KMS-11 (cell line): ENCODE results near the gene CAPN11.

Experiments
- H2AFZ ChIP-seq: fragments of 200-600 bp; sonication (generic); 2 replicates; pipeline ENCODE4 v1.6.1; 2016; ENCODE audit warnings: antibody characterized with exemption, mixed run types, low read depth
- H3K27ac ChIP-seq: fragments of 200-600 bp; sonication (generic); 2 replicates; pipeline ENCODE4 v1.6.1; 2016; ENCODE audit warnings: mild to moderate bottlenecking, mixed run types
- H3K27me3 ChIP-seq: fragments of 200-600 bp; sonication (generic); 2 replicates; pipeline ENCODE4 v1.6.1; 2017; ENCODE audit warnings: mild to moderate bottlenecking, low read depth, mixed run types, moderate library complexity; ENCODE audit not compliant: insufficient read depth
- H3K36me3 ChIP-seq: fragments of 200-600 bp; sonication (generic); 2 replicates; pipeline ENCODE4 v1.6.1; 2017; ENCODE audit warnings: mild to moderate bottlenecking, mixed run types; ENCODE audit not compliant: insufficient read depth
- H3K4me1 ChIP-seq: fragments of 200-600 bp; sonication (generic); 2 replicates; pipeline ENCODE4 v1.6.1; 2016; ENCODE audit warnings: mild to moderate bottlenecking, low read depth, mixed run types; ENCODE audit not compliant: poor library complexity, severe bottlenecking
- H3K4me2 ChIP-seq: fragments of 200-600 bp; sonication (generic); 2 replicates; pipeline ENCODE4 v1.7.0; 2016; ENCODE audit warnings: mild to moderate bottlenecking, mixed run types
- H3K4me3 ChIP-seq: fragments of 200-600 bp; sonication (generic); IDR thresholded peaks from 2 replicates; pipeline ENCODE4 v1.6.1; 2017; ENCODE audit warnings: low read depth, low read length, mixed read lengths; ENCODE audit not compliant: insufficient read depth
- H3K79me2 ChIP-seq: fragments of 200-600 bp; sonication (generic); 2 replicates; pipeline ENCODE4 v1.6.1; 2016; ENCODE audit warnings: low read depth, mixed run types; ENCODE audit not compliant: insufficient read depth
- H3K9ac ChIP-seq: fragments of 200-600 bp; sonication (generic); 2 replicates; pipeline ENCODE4 v1.6.1; 2016; ENCODE audit warnings: mild to moderate bottlenecking, mixed run types
- H4K20me1 ChIP-seq: fragments of 200-600 bp; sonication (generic); 2 replicates; pipeline ENCODE4 v1.6.1; 2016; ENCODE audit warnings: mild to moderate bottlenecking, mixed run types; ENCODE audit not compliant: insufficient read depth
- CTCF ChIP-seq: fragments of 200-600 bp; sonication (generic); conservative IDR thresholded peaks from 2 replicates; pipeline ENCODE4 v1.6.1; 2017; ENCODE audit warnings: low read depth, mild to moderate bottlenecking, antibody characterized with exemption, low read length, moderate library complexity, mixed read lengths

The CAPN11 gene

GRCh38 chr6:44145839-44146238 is 12.8 kb upstream of the CAPN11 start:
- no peak overlapping the region for H3K27ac ChIP-seq
- H4K20me1 ChIP-seq, result no peaks in the 10 kb centered on the region
- H3K4me3 ChIP-seq, result no peak overlapping the region
- no peak overlapping the region for H3K4me2 ChIP-seq
- no peaks in the 10 kb centered on the region for H3K79me2 ChIP-seq
- H3K36me3 ChIP-seq, result no peaks in the 10 kb centered on the region
- TF ChIP-seq CTCF, result no peak
- no peaks in the 10 kb centered on the region for H3K27me3 ChIP-seq
- no peak overlapping the region for H3K9ac ChIP-seq
- H2AFZ ChIP-seq, result no peak overlapping the region
- no peaks in the 10 kb centered on the region for H3K4me1 ChIP-seq

GRCh38 chr6:44146685-44147084 is 11.9 kb upstream of the CAPN11 start:
- TF ChIP-seq CTCF, result no peak
- Histone ChIP-seq H2AFZ (no peak overlapping the region), H3K9ac (no peak overlapping the region), H3K27ac (no peak overlapping the region), H3K4me3 (no peak overlapping the region), H3K27me3 (no peaks in the 10 kb centered on the region), H3K4me2 (no peak overlapping the region), H3K79me2 (no peaks in the 10 kb centered on the region), H3K4me1 (no peaks in the 10 kb centered on the region), H3K36me3 (no peaks in the 10 kb centered on the region), H4K20me1 (no peaks in the 10 kb centered on the region)

GRCh38 chr6:44147256-44147655 is 11.4 kb upstream of the CAPN11 start:
- H3K4me1 ChIP-seq, result no peaks in the 10 kb centered on the region
- H3K27me3 ChIP-seq, result no peaks in the 10 kb centered on the region
- H3K36me3 ChIP-seq, result no peaks in the 10 kb centered on the region
- no peak overlapping the region for H3K4me3 ChIP-seq
- no peak overlapping the region for H3K9ac ChIP-seq
- H3K27ac ChIP-seq, result no peak overlapping the region
- H4K20me1 ChIP-seq, result no peaks in the 10 kb centered on the region
- H2AFZ ChIP-seq, result no peak overlapping the region
- no peak for TF ChIP-seq CTCF
- no peak overlapping the region for H3K4me2 ChIP-seq
- no peaks in the 10 kb centered on the region for H3K79me2 ChIP-seq

GRCh38 chr6:44148306-44148705 is 10.3 kb upstream of the CAPN11 start:
- no peaks in the 10 kb centered on the region for H3K4me1 ChIP-seq
- H3K79me2 ChIP-seq, result no peaks in the 10 kb centered on the region
- no peak overlapping the region for H3K9ac ChIP-seq
- H3K27me3 ChIP-seq, result no peaks in the 10 kb centered on the region
- no peak overlapping the region for H3K4me2 ChIP-seq
- no peaks in the 10 kb centered on the region for H4K20me1 ChIP-seq
- no peak overlapping the region for H3K27ac ChIP-seq
- no peak overlapping the region for H2AFZ ChIP-seq
- H3K4me3 ChIP-seq, result no peak overlapping the region
- no peak for TF ChIP-seq CTCF
- no peaks in the 10 kb centered on the region for H3K36me3 ChIP-seq
